NCI-H82 treated with DMSO at 0.1 percent for 48 hours (cell line): ENCODE results near the gene MEIS1.

Source experiments
- DNase-seq: peaks from one replicate; lab custom pipeline; 2025; ENCODE audit not compliant: unreplicated experiment; lab: John Stamatoyannopoulos, UW

Gene MEIS1

DNA sequence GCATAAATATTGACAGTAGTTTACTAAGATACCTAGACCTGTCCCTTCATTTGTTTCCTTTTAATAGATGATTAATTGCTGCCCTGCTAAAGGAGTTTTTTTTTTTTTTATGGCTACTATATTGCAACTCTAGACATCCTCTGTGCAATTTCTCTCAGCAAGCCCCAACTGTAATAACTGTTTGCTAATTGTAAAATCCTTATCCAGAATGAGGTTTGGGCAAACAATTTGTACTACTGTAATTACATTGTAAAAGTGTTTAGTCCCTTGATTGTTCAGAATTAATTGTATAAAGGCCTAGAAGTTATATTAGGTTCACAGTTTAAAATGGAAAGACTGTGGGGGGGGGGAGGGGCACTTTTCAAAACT is 3.7 kb upstream of the MEIS1 start:
- DNase-seq, result no peak

DNA sequence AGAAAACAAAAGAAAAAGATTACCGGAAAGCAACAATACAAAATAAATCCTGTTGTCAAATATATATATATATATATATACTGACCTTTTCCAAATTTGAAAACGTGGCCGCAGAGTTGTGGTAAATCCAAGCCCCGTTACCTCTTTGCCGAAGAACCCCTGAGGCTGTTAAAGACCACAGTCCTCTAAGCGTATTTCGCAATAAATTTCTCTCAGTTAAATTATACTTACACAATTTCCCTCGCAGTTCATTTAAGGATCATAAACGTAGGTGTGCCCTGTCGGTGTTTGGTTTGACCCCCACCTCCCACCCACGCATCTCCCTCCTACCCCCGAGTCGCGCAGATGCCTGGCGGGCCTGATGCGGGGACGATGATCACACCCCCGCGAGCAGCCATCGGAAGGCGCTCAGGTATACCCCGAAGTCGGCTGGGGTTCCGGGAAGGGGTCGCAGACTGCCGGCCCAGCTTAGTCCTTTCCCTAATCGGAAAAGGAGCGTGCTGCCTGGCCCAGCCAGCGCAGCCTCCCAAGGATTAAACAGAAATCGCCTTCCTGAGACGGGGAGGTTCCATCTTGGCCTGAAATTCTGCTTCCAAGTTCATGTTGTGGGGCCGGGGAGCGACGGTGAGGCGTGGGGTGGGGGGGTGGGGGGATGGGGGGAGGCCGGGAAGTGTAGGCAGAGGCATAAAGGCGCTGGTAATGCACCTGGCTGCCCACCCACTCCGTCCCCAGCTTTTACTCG is 2.9 kb upstream of the MEIS1 start:
- DNase-seq, result no peak

- peak; percentile 94 for DNase-seq
These were observed 1.9 kb upstream of the MEIS1 start for GRCh38 chr2:66432801-66433694.

GRCh38 chr2:66433695-66433944 is 1.3 kb upstream of the MEIS1 start:
- no peak for DNase-seq

- peak; percentile 45 for DNase-seq
These were observed 813 bp upstream of the MEIS1 start for GRCh38 chr2:66433945-66434678.

GRCh38 chr2:66435549-66435875 is 587 bp downstream of the MEIS1 start:
- no peak for DNase-seq

- DNase-seq, result no peak
These were observed 1.0 kb downstream of the MEIS1 start for GRCh38 chr2:66435963-66436362.

- DNase-seq, result no peak
These were observed 1.7 kb downstream of the MEIS1 start for GRCh38 chr2:66436581-66437001.

GRCh38 chr2:66437109-66437690 is 2.3 kb downstream of the MEIS1 start:
- no peak for DNase-seq

- no peak for DNase-seq
These were observed 3.0 kb downstream of the MEIS1 start for GRCh38 chr2:66437691-66438497.

DNA sequence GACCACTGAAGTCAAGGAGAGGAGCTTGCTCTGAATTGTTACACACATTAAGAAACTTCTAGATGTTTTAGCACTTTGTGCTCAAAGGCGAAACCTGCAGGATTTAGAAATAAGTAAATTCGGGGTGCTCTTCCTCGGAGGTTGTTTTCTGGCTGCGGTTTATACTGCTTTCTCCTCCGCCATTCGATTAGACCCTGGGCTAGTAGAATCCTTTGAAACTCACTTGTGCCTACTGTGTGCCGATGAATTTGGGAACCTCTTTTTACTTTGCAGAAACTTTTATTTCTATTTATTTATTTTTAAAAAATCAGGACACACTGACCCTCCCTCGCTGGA is 3.5 kb downstream of the MEIS1 start:
- no peak for DNase-seq

DNA sequence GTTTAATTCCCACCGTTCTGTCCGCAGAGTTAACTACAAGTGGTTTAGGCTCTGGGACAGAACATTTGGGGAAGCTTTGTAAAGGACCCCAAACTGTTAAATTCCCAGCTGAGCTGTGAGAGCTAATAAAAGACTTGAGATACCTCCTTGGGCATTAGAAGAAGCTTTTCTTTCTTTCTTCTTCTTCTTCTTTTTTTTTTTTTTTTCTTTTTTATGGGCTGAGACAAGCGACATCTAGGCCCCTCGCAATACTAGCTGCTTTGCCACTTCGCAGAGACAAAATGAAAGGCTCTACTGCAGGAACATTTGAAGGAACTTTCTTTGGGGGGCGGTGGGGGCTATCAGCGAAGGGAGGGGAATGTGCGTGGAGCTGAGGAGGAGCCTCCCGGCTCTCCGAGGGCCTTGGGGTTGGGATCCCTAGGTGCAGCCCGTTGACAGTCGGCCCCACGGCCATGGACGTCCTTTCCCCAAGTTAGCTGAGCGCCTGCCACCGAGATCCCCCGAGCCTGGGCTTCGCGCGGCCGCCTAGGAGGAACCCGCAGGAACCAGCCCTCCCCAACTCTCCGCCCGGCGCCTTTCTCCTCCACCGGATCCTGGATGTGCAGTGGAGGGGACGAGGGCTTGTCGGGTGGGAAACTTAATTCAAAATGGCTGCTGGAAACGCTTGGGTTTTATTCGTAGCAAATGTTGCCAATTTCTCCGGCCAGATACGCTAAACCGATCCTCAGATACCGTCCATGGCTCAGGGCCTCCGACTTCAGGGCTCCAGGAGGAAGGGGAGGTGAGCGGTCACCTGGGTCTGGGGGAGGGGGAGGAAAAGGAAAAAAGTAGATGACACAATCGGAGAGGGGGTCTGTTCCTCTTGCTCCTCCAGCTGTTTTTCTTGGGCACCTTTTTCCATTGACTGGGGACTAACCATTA is 4.2 kb downstream of the MEIS1 start:
- no peak for DNase-seq

DNA sequence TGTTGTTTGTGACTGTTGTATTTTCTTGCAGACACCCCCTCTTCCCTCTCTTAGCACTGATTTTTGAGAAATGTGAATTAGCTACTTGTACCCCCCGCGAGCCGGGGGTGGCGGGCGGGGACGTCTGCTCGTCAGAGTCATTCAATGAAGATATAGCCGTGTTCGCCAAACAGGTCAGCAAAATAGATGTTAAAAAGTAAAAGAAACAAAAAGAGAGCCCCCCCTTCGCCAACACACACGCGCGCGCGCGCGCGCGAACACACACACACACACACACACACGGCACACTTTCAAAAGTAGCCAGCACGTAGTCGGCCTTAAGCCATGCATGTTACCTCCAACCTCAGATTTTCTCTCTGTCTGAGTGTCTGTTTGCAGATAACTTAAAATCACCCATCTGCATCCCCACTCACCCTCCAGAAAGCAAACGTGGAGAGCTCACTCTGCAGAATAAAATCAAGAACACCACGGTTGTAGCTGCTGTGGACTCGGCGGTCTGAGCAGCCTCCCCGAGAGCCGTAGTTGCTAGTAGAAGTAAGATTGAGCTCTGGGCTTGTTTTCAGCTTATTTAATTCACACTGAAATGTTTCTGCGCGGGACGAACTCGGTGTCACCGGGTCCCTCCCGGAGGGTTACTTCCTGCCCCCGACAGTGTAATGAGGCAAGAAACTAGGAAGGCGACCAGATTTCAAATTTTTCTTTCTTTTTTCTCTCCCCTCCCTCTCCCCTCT is 5.1 kb downstream of the MEIS1 start:
- DNase-seq, result no peak

DNA sequence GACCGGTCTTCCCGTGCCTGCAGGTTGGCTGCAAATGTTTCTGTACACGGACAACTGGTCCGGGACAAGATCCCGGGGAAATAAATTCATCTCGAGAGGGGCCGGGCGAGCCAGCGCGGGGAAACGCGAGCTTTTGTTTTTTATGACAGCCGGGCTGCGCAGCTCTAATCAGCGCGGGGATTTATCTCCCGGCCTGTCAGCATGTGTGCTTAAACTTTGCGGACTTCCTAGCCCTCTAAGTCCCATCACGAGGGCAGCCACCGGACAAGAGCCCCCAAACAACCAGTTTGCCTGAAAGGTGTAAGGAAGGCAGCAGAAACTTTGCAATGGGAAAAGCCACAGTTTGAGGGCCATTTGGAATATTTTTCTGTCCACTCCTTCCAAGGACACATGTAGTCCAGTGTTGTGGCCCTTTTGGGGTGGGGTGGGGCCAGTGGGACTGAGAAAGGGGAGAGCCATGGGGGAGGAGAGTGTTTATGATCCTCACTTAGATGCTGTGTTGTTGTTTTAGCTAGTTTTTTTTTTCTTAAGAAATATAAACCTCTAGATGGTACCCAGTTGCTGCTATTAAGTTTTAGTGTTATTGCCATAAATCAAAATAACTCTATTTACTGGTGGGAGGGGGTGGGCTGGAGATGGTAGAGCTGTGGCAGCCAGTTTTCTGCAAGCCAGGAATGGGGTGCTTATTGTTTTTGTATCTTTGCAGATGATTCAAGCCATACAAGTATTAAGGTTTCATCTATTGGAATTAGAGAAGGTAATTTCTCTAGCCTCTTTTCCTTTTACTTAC is 6.0 kb downstream of the MEIS1 start:
- no peak for DNase-seq

DNA sequence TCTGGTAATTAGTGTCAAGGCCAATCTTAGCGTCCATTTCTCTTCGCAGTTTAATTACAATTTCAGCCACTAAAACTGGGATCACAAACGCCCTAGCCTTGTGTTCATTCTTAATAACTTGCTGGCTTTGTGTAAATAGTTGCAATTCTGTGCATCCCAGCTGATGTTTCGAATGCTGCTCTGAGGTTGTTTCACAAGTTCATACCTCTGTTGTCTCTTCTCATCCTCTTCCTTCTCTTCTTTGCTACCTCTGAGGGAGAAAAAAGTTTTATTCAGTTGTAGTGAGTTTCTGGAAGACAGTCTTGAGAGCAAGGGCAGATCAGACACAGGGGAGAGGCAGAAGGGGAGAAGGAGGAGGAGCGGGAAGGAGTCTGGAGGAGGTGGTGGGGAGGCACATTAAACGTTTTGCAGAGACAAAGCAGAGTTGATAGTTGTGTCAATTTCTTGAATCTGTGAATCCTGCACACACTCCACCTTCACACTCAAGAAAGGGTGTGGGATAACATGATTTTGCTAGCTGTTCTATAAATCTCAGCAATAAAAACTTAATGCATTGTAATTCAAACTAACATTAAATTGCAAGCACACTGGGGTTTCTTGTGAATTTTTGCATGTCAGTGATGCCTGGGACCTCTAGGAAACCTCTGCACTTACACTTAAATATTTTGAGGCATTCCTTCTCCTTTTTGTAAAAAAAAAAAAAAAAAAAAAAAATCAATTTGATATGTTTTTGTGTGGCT is 6.8 kb downstream of the MEIS1 start:
- no peak for DNase-seq

GRCh38 chr2:66442516-66443185 is 7.7 kb downstream of the MEIS1 start:
- no peak for DNase-seq
